K562 (cell line): ENCODE data around the gene DNM1. TPM values are rescaled to one million over a fixed set of nuclear protein-coding genes. Genes with fewer than 3 reads are reported as not detected.

Experiments
- ATAC-seq: fragments of 200-7000 bp; cut with Tn5 transposase; 3 replicates; pipeline ENCODE4 v1.9.1; 2020; ENCODE audit warnings: moderate library complexity
- BruUV-seq: library from RNA; stranded (reverse); fragments of 400-500 nt; replicated peaks from 2 replicates; lab custom pipeline; 2021; lab: Mats Ljungman, UMichigan
- CTCF ChIA-PET: fragments of 300-600 bp; formaldehyde crosslinking; extraction: SDS; loops from one replicate; lab custom pipeline; 2021; ENCODE audit warnings: low intra/inter-chr PET ratio; lab: Yijun Ruan, JAX
- POLR2A ChIA-PET: fragments of 300-600, 350-650 bp; sonication (Branson Sonifier 250); formaldehyde crosslinking; extraction: SDS; loops from one replicate; lab custom pipeline; 2021; ENCODE audit warnings: antibody characterized with exemption, inconsistent platforms; lab: Yijun Ruan, JAX
- DNase-seq, 4 experiments: peaks; one replicate each; pipeline versions ENCODE4 v3.0.0 to v3.0.0-alpha.2; 2011 to 2018; ENCODE audit warnings: low spot score in 3 of 4, mixed read lengths in 3 of 4; ENCODE audit errors: extremely low read depth in 1 of 4
- FAIRE-seq: peaks from 2 replicates; lab custom pipeline; 2011; peaks lifted over from hg19 to GRCh38; lab: Jason Lieb, UNC
- H2AFZ ChIP-seq: 2 replicates; pipeline ENCODE4 v1.6.0; 2011; ENCODE audit warnings: low read depth, low read length, control low read depth, inconsistent platforms
- H3K27ac ChIP-seq: fragments of 200-600 bp; 3 replicates; pipeline ENCODE4 v1.8.0; 2011; ENCODE audit warnings: low read depth, mild to moderate bottlenecking, control low read depth, inconsistent platforms, low read length, moderate library complexity, mixed read lengths; ENCODE audit errors: extremely low read depth
- H3K27me3 ChIP-seq, 2 experiments: fragments of 300-600 bp in 1 of 2; 2 replicates in 1 of 2; 3 replicates in 1 of 2; pipeline versions ENCODE4 v1.6.0 to v1.8.0; 2011; ENCODE audit warnings: inconsistent platforms in 2 of 2, low read length in 2 of 2, mild to moderate bottlenecking in 1 of 2, mixed read lengths in 1 of 2, moderate library complexity in 1 of 2; ENCODE audit not compliant: control insufficient read depth in 2 of 2, insufficient read depth in 2 of 2
- H3K36me3 ChIP-seq: fragments of 300-600 bp; 3 replicates; pipeline ENCODE4 v1.8.0; 2011; ENCODE audit warnings: mild to moderate bottlenecking, low read length, inconsistent platforms; ENCODE audit not compliant: control insufficient read depth, insufficient read depth
- H3K4me1 ChIP-seq, 2 experiments: fragments of 200-600 bp in 1 of 2; replicated peaks in 1 of 2; 2 replicates in 1 of 2; 3 replicates in 1 of 2; pipeline versions ENCODE4 v1.5.1 to v1.8.0; 2011; ENCODE audit warnings: inconsistent platforms in 2 of 2, low read length in 2 of 2, mild to moderate bottlenecking in 1 of 2, mixed read lengths in 1 of 2, moderate library complexity in 1 of 2; ENCODE audit not compliant: control insufficient read depth in 2 of 2, insufficient read depth in 2 of 2
- H3K4me2 ChIP-seq: 2 replicates; pipeline ENCODE4 v1.6.1; 2011; ENCODE audit warnings: low read length, control low read depth, inconsistent platforms, mixed read lengths; ENCODE audit not compliant: insufficient read depth
- H3K4me3 ChIP-seq: fragments of 200-600 bp; sonication (generic), shearing (Covaris generic); 2 replicates; pipeline ENCODE4 v1.5.1; 2016; ENCODE audit warnings: control low read depth, inconsistent platforms
- H3K79me2 ChIP-seq: fragments of 200-600 bp; 3 replicates; pipeline ENCODE4 v1.8.0; 2011; ENCODE audit warnings: low read length, inconsistent platforms; ENCODE audit not compliant: control insufficient read depth, insufficient read depth
- H3K9ac ChIP-seq, 2 experiments: 2 replicates each; pipeline versions ENCODE4 v1.6.0 to v1.6.1; 2011; ENCODE audit warnings: low read depth in 2 of 2, low read length in 2 of 2, control low read depth in 1 of 2, inconsistent platforms in 1 of 2, mild to moderate bottlenecking in 1 of 2, mixed read lengths in 1 of 2; ENCODE audit not compliant: insufficient read depth in 1 of 2
- H3K9me1 ChIP-seq: one replicate; pipeline ENCODE4 v1.6.0; 2011; ENCODE audit warnings: inconsistent platforms, mild to moderate bottlenecking, low read length, moderate library complexity; ENCODE audit not compliant: control insufficient read depth, insufficient read depth
- H3K9me3 ChIP-seq: replicated peaks from 2 replicates; pipeline ENCODE4 v1.5.1; 2011; ENCODE audit warnings: low read depth, low read length, inconsistent platforms; ENCODE audit not compliant: control insufficient read depth, insufficient read depth
- H4K20me1 ChIP-seq: replicated peaks from 2 replicates; pipeline ENCODE4 v1.6.1; 2011; ENCODE audit warnings: low read length, inconsistent platforms, mixed read lengths; ENCODE audit not compliant: control insufficient read depth, insufficient read depth
- BCL6 ChIP-seq: fragments of 250-450 bp; sonication (Bioruptor Pico); IDR thresholded peaks from 2 replicates; pipeline ENCODE4 v1.4.0; 2020
- CREM ChIP-seq: IDR thresholded peaks from 2 replicates; pipeline ENCODE4 v1.6.1; 2014; ENCODE audit warnings: antibody characterized with exemption, low read depth
- ELF1 ChIP-seq: fragments of 200-800 bp; sonication (Bioruptor generic); IDR thresholded peaks from 2 replicates; pipeline ENCODE4 v1.6.1; 2016; ENCODE audit warnings: missing genetic modification characterization, missing compliant biosample characterization
- EP300 ChIP-seq: IDR thresholded peaks from 2 replicates; pipeline ENCODE4 v1.6.1; 2012; ENCODE audit warnings: low read length, improper control_type of control experiment
- HSF4 ChIP-seq: fragments of 250-450 bp; sonication (Bioruptor Pico); IDR thresholded peaks from 2 replicates; pipeline ENCODE4 v2.1.2; 2022; ENCODE audit warnings: mild to moderate bottlenecking, moderate library complexity, borderline replicate concordance
- NCOR1 ChIP-seq: fragments of 450-650 bp; IDR thresholded peaks from 2 replicates; pipeline ENCODE4 v1.6.1; 2016; ENCODE audit warnings: mild to moderate bottlenecking, moderate library complexity
- POLR2A ChIP-seq: fragments of 450-650 bp; conservative IDR thresholded peaks from 2 replicates; pipeline ENCODE4 v1.6.1; 2016
- PTBP1 ChIP-seq: fragments of 200-400 bp; formaldehyde crosslinking; IDR thresholded peaks from 2 replicates; pipeline ENCODE4 v1.6.1; 2017; ENCODE audit warnings: low read depth, low read length
- RFX1 ChIP-seq: fragments of 450-650 bp; IDR thresholded peaks from 2 replicates; pipeline ENCODE4 v1.6.1; 2016; ENCODE audit warnings: mild to moderate bottlenecking, moderate library complexity
- TEAD2 ChIP-seq: fragments of 450-650 bp; IDR thresholded peaks from 2 replicates; pipeline ENCODE4 v1.6.1; 2016; ENCODE audit warnings: missing genetic modification characterization, control low read depth, missing compliant biosample characterization
- ZFP30 ChIP-seq: fragments of 250-450 bp; sonication (Bioruptor Pico); IDR thresholded peaks from 2 replicates; pipeline ENCODE4 v1.8.0; 2022; ENCODE audit warnings: moderate library complexity, mild to moderate bottlenecking, inconsistent platforms, borderline replicate concordance
- ZNF165 ChIP-seq: fragments of 250-450 bp; sonication (Bioruptor Pico); IDR thresholded peaks from 2 replicates; pipeline ENCODE4 v1.4.0; 2020; ENCODE audit warnings: borderline replicate concordance
- ZNF274 ChIP-seq: IDR thresholded peaks from 2 replicates; pipeline ENCODE4 v1.6.1; 2011; ENCODE audit warnings: low read depth, mild to moderate bottlenecking, low read length, moderate library complexity, borderline replicate concordance
- ZNF282 ChIP-seq: sonication (generic); formaldehyde crosslinking; IDR thresholded peaks from 2 replicates; pipeline ENCODE4 v1.8.1; 2023; ENCODE audit warnings: missing genetic modification reagents
- ZNF644 ChIP-seq: fragments of 200-800 bp; sonication (Bioruptor generic); IDR thresholded peaks from 2 replicates; pipeline ENCODE4 v1.6.1; 2016; ENCODE audit warnings: low read depth, missing genetic modification characterization, missing compliant biosample characterization
- WGBS: fragments of 100-300 bp; shearing (Covaris generic); methylation state at CpG from one replicate; pipeline ENCODE4 v1.1.6; 2016; ENCODE audit warnings: low coverage, mixed read lengths; ENCODE audit not compliant: insufficient coverage; ENCODE audit errors: missing lambda C conversion rate; 5-methylcytosine and 5-hydroxymethylcytosine counted together
- in situ Hi-C: fragments of 300-500 bp; cut with MboI; formaldehyde crosslinking; loops from 4 replicates; pipeline ENCODE4 v1.15.0; 2018; ENCODE audit warnings: inconsistent platforms, mixed read lengths
- intact Hi-C: fragments of 100-400 bp; cut with micrococcal nuclease; formaldehyde crosslinking; loops from 2 replicates; pipeline ENCODE4 v1.14.2; 2022
- polyA plus RNA-seq, 8 experiments: library from polyadenylated mRNA; depleted of rRNA in 4 of 8; stranded (reverse) in 5 of 8; unstranded in 3 of 8; fragments of >200 nt; fragmentation: Nextera tagmentation in 2 of 8; fragmentation: Illumina TruSeq in 1 of 8; extraction: Ambion mirVana in 2 of 8; extraction: Trizol in 1 of 8; gene quantifications; 2 replicates each; pipeline versions ENCODE4 v1.2.1 to v1.2.3, GENCODE V29; 2011 to 2014; ENCODE audit warnings: inconsistent platforms in 1 of 8, missing spikeins in 1 of 8
- total RNA-seq, 7 experiments: library from RNA; depleted of rRNA in 6 of 7; stranded (reverse); fragments of >200 nt in 6 of 7; fragmentation: Illumina TruSeq in 2 of 7; extraction: Trizol in 2 of 7; gene quantifications; 2 replicates each; pipeline versions ENCODE4 v1.2.1 to v1.2.3, GENCODE V29; 2011 to 2021; ENCODE audit warnings: low replicate concordance in 1 of 7
- TF ChIP-seq, protein P1 (sequence below): IDR thresholded peaks from 2 replicates; pipeline ENCODE4 v1.6.1; 2012; ENCODE audit warnings: low read depth, low read length, improper control_type of control experiment, borderline replicate concordance
- TF ChIP-seq, protein P2 (sequence below): sonication (generic); formaldehyde crosslinking; IDR thresholded peaks from 2 replicates; pipeline ENCODE4 v1.8.1; 2023; ENCODE audit warnings: mild to moderate bottlenecking, missing genetic modification reagents, moderate library complexity
- TF ChIP-seq, protein P3 (sequence below): fragments of 450-650 bp; IDR thresholded peaks from 2 replicates; pipeline ENCODE4 v1.6.1; 2016
- TF ChIP-seq, protein P4 (sequence below): fragments of 450-650 bp; formaldehyde crosslinking; IDR thresholded peaks from 2 replicates; pipeline ENCODE4 v1.4.0; 2020; ENCODE audit warnings: mild to moderate bottlenecking, mixed read lengths

DNM1 gene
- total and polyA plus RNA-seq, 9 of the 15 experiments (the other 6 are each of a cell fraction or from before 2014, with no cell fraction given), result 0.39 to 23.1 (median 9.1) TPM

DNA sequence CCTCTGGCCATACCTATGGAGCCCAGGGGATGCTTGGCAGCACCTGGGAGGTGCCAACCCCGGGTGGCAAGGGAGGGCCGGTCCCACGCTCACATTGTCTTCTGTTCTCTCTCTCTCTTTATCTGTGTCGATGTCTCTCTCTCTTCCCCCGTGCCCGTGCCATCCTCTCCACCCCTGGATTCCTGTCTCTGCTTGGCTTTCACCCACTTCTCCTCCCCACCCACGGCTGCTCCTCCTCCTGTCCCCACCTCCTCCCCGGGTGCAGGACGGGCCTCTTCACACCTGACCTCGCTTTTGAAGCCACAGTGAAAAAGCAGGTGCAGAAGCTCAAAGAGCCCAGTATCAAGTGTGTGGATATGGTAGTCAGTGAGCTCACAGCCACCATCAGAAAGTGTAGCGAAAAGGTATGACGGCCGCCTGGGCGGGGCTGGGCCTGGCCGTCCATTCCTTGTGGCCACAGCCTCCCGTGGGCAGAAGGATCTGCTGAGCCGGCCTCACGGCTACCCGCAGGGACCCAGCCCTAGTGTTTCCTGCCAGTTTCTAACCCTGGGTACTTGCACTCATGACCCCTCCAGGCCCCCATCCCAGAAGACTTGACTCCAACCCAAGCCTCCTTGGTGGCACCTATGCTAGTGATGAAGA is 22.7 kb downstream of the DNM1 start:
- Histone ChIP-seq H3K79me2 (no peaks in the 10 kb centered on the region), H3K36me3 (peaks cover 6% of the 10 kb centered on the region; the same call in 1 of the 3 replicates), H3K4me1 (peaks cover 0 to 30% of the 10 kb centered on the region in 2 experiments; a peak in 3 of 5 replicates), H3K9ac (peak overlapping the region in 1 of 2 experiments; percentile 22; a peak in 2 of 4 replicates), H3K9me3 (no peaks in the 10 kb centered on the region), H4K20me1 (peaks cover 5% of the 10 kb centered on the region; the same call in 1 of the 2 replicates), H3K27ac (no peak overlapping the region), H3K9me1 (no peaks in the 10 kb centered on the region), H3K4me3 (no peak overlapping the region), H3K4me2 (no peak overlapping the region), H2AFZ (no peak overlapping the region), H3K27me3 (no peaks in the 10 kb centered on the region)
- POLR2A ChIA-PET, result interaction anchor here (0.6 to 2.7 kb wide), 6 partner anchors 9 to 874 kb away, joined by 3 to 8 read pairs (median 6); no protein-coding TSS in a partner anchor
- BruUV-seq, result no TSS peak
- in situ Hi-C loops, result no loop called here
- CTCF ChIA-PET, result no interaction called here
- no peak for DNase-seq
- peak; percentile 41 for ATAC-seq
- WGBS, result 24% methylated on average over 19 of the region's 19 CpGs
- intact Hi-C loops, result no loop called here
- FAIRE-seq, result no peak
- TF ChIP-seq NCOR1 (no peak), PTBP1 (no peak), HSF4 (CRISPR knock-in tag) (no peak), ZNF274 (no peak), ZNF644 (tag) (no peak), ZNF282 (CRISPR knock-in tag) (no peak), ELF1 (no peak), POLR2A (no peak), RFX1 (no peak), EP300 (no peak), ZFP30 (no peak), TEAD2 (no peak), BCL6 (CRISPR knock-in tag) (no peak), CREM (no peak), ZNF165 (no peak)
- TF ChIP-seq, protein P1, sequence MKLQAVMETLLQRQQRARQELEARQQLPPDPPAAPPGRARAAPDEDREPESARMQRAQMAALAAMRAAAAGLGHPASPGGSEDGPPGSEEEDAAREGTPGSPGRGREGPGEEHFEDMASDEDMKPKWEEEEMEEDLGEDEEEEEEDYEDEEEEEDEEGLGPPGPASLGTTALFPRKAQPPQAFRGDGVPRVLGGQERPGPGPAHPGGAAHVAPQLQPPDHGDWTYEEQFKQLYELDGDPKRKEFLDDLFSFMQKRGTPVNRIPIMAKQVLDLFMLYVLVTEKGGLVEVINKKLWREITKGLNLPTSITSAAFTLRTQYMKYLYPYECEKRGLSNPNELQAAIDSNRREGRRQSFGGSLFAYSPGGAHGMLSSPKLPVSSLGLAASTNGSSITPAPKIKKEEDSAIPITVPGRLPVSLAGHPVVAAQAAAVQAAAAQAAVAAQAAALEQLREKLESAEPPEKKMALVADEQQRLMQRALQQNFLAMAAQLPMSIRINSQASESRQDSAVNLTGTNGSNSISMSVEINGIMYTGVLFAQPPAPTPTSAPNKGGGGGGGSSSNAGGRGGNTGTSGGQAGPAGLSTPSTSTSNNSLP, result no peak
- TF ChIP-seq, protein P2, sequence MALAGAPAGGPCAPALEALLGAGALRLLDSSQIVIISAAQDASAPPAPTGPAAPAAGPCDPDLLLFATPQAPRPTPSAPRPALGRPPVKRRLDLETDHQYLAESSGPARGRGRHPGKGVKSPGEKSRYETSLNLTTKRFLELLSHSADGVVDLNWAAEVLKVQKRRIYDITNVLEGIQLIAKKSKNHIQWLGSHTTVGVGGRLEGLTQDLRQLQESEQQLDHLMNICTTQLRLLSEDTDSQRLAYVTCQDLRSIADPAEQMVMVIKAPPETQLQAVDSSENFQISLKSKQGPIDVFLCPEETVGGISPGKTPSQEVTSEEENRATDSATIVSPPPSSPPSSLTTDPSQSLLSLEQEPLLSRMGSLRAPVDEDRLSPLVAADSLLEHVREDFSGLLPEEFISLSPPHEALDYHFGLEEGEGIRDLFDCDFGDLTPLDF (CRISPR knock-in tag), result no peak
- TF ChIP-seq, protein P3, sequence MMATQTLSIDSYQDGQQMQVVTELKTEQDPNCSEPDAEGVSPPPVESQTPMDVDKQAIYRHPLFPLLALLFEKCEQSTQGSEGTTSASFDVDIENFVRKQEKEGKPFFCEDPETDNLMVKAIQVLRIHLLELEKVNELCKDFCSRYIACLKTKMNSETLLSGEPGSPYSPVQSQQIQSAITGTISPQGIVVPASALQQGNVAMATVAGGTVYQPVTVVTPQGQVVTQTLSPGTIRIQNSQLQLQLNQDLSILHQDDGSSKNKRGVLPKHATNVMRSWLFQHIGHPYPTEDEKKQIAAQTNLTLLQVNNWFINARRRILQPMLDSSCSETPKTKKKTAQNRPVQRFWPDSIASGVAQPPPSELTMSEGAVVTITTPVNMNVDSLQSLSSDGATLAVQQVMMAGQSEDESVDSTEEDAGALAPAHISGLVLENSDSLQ, result no peak
- TF ChIP-seq, protein P4, sequence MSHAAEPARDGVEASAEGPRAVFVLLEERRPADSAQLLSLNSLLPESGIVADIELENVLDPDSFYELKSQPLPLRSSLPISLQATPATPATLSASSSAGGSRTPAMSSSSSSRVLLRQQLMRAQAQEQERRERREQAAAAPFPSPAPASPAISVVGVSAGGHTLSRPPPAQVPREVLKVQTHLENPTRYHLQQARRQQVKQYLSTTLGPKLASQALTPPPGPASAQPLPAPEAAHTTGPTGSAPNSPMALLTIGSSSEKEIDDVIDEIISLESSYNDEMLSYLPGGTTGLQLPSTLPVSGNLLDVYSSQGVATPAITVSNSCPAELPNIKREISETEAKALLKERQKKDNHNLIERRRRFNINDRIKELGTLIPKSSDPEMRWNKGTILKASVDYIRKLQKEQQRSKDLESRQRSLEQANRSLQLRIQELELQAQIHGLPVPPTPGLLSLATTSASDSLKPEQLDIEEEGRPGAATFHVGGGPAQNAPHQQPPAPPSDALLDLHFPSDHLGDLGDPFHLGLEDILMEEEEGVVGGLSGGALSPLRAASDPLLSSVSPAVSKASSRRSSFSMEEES (CRISPR knock-in tag), result no peak
